ENCODE results near the gene ZCWPW1.

ZCWPW1 gene

GRCh38 chr7:100472121-100472851 is 43.8 kb upstream of the ZCWPW1 start:
- no peak for TF ChIP-seq CTCF (IDR thresholded peaks at IDR 0.05; ENCODE audit: low read depth, low read length)
- H3K4me3 ChIP-seq (ENCODE audit: low read depth, low read length) = no peak overlapping the region

DNA sequence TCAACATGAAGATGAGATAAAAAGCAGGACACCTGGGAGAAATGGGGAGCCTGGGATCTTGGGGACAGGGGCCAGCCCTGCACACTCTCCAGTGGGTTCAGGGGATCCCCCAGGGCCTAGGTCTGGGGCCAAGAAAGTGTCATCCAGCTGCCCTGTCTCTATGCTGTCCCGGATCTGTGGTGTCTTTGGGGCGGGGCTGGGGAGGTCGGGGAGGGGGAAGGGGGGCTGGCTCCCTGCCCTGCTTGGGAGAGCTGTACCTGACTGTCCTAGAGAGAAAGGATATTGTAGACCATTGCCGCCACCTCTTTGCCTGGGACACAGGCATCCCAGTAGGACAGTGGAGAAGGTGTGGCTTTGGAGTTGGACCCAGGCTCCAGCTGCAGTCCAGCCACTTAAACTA is 42.5 kb upstream of the ZCWPW1 start:
- TF ChIP-seq CTCF (IDR thresholded peaks at IDR 0.05; ENCODE audit: low read depth, low read length) = no peak
- H3K4me3 ChIP-seq (ENCODE audit: low read depth, low read length) = no peak overlapping the region

DNA sequence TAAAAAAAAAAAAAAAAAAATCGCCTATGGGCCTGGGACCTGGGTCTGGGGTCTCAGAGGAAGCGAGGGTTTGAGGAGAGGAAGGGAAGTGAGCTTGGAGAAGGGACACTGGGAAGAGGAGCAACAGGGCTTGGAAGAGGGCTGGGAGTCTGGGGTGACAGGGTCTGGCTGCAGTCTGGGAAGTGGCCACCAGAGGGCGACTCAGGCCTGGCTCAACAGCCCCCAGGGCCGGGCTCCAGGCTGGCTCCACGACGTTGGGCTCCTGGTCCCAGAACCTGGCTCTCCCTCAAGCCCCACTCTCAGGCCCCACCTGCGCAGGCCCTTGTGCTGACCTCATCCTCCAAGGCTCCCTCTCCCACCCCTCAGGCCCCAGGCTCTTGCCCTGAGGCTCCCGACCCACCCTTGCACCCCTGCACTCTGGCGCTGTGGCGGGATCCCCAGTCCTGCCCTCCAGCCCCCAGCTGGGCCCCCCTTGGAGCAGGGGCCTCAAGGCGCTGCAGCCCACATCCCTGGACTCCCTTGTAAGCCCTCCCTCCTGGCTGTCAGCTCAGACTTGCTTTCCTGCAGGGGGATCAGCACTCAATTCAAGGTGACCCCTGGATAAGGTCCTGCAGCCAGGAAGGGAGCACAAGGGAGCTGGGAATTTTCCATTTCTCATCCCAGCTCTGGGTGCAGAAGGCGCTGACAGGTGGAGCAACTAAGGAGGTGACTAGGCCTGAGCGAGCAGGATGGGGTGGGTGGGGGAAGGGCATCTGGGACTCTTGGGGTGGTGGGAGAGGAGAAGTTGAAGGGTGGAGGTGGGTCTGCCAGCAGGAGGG is 40.9 kb upstream of the ZCWPW1 start:
- H3K4me3 ChIP-seq (ENCODE audit: low read depth, low read length) = no peak overlapping the region
- TF ChIP-seq CTCF (IDR thresholded peaks at IDR 0.05; ENCODE audit: low read depth, low read length) = peak; percentile 78

DNA sequence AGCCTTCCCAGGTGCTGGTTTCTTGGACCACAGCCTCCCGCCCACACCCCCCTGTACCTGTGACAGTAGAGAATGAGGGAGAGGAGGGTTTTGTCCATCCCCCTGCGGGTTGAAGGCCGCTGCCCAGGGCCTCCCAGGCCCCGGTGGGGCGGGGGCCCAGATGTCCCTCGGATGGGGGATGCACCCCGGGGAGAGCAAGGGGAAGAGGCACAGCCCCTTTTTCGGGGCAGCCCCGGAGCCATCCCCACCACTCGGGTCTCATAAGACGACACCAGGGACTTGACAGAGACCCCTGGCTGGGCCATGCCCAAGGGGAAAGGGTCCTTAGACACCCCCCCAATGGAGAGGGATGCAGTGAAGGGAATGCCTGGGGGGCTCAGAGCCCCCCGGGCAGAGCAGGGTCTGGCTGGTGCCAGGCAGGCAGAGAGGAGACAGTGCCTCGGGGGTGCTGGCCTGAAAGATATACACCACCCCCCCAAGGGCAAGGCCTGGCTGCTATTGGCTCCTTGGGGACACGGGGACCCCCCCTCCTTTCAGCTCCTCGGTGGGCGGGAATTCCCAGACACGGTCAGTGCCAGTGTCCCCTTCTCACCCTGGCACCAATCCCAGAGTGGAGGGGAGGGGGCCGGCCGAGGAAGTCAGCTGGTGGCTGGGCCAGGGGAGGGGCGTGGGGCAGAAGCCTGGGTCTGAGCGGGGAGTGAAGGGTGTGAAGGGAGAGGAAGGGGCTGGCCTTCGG is 39.3 kb upstream of the ZCWPW1 start:
- no peak overlapping the region for H3K4me3 ChIP-seq (ENCODE audit: low read depth, low read length)
- no peak for TF ChIP-seq CTCF (IDR thresholded peaks at IDR 0.05; ENCODE audit: low read depth, low read length)

GRCh38 chr7:100466653-100467605 is 38.4 kb upstream of the ZCWPW1 start:
- no peak for TF ChIP-seq CTCF (IDR thresholded peaks at IDR 0.05; ENCODE audit: low read depth, low read length)
- H3K4me3 ChIP-seq (ENCODE audit: low read depth, low read length) = no peak overlapping the region

- TF ChIP-seq CTCF (IDR thresholded peaks at IDR 0.05; ENCODE audit: low read depth, low read length) = peak; percentile 66
- H3K4me3 ChIP-seq (ENCODE audit: low read depth, low read length) = no peak overlapping the region
Measured at GRCh38 chr7:100465702-100466311, 37.3 kb upstream of the ZCWPW1 start.
